Measurements from ENCODE around the gene KDM2A. TPM values are rescaled to one million over a fixed set of nuclear protein-coding genes. Genes with fewer than 3 reads are reported as not detected.

The KDM2A gene
- total RNA-seq, 2 experiments from 2014 or later = 90.3 to 93.1 TPM

DNA sequence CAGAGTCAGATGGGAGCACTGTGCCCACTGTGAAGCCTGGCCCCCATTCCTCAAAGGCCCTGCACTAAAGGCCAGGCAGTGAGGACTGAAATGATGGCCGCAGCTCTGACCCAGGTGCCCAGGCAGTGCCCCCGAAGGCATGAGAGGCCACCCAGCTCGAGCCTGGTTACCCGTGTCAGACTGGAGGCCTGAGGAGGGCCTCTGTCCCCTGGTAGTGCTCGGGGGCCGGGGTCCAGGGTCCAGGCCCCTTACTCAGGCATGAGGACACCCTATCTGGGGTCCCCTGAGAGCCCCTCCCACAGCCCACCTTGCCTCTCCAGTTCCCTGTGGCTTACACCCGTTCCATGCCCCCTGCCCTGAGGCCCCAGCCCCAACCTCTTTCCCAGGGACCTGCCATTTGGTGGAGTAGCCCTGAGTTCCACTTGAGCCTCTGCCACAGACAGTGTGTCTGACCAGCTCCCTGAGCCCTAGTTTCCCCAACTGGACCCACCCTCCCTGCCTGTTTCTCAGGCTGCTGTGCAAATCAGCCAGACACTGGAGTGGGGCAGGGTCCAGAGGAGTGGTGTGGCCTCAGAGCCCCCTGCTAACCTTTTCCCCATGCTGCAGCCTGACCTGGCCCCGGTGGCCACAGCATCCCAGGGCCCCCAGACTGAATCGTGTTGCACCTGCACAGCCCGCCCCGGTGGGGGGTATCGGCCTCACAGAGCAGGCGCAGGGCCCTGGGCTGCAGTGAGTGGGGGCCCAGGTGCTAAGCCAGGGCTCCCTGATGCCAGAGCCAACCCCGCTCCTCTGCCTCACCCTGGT lies 159.3 kb downstream of the KDM2A start:
- POLR2A ChIA-PET = interaction anchor here (0.8 to 5.3 kb wide), 10 partner anchors 10 to 75 kb away, joined by 3 to 94 read pairs (median 6); partner anchors contain the start of genes ANKRD13D, GRK2, POLD4 and SSH3
- Mint-ChIP-seq H3K9me3 (ENCODE audit: insufficient read depth) (no peaks in the 10 kb centered on the region), H3K4me1 (ENCODE audit: low read depth) (peaks cover 75% of the 10 kb centered on the region), H3K27ac (peak overlapping the region; percentile 99), H3K27me3 (ENCODE audit: low read depth) (no peaks in the 10 kb centered on the region), H3K4me3 (peak overlapping the region; percentile 81), H3K36me3 (ENCODE audit: low read depth) (peaks cover 86% of the 10 kb centered on the region)
- CTCF ChIA-PET = interaction anchor here (0.6 to 3.2 kb wide), 14 partner anchors 10 to 104 kb away, joined by 3 to 36 read pairs (median 6); partner anchors contain the start of genes ANKRD13D and POLD4
- DNase-seq (no peak), ATAC-seq (no peak)

DNA sequence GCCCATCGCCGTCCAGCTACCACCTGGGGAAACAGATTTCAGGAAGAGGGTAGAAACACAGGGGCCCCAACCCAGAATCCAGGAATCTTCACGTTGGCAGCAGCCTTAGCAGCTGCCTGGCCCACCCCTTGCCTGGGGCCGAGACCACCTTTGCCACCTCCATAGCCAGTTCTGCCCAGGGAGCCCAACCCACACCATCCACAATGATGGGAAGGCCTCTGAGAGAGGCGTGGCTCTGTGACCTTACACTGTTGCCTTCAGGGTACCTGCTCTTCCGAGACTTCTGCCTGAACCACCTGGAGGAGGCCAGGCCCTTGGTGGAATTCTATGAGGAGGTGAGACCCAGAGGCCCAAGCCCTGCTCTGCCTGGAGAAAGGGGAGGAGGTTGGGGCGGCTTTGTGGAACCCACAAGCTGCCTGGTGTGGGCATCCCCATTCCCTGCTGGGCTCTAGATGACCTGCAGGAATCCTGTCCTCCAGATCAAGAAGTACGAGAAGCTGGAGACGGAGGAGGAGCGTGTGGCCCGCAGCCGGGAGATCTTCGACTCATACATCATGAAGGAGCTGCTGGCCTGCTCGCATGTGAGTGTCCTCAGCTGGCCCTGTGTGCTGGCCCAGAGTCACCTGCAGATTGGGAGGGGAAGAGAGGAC lies 160.0 kb downstream of the KDM2A start:
- Mint-ChIP-seq H3K27ac (peak overlapping the region; percentile 99), H3K9me3 (ENCODE audit: insufficient read depth) (no peaks in the 10 kb centered on the region), H3K27me3 (ENCODE audit: low read depth) (no peaks in the 10 kb centered on the region), H3K36me3 (ENCODE audit: low read depth) (peaks cover 91% of the 10 kb centered on the region), H3K4me1 (ENCODE audit: low read depth) (peaks cover 75% of the 10 kb centered on the region), H3K4me3 (peak overlapping the region; percentile 81)
- no peak for ATAC-seq
- ChIA-PET POLR2A (interaction anchor here (0.6 to 5.3 kb wide), 7 partner anchors 9 to 398 kb away, joined by 3 to 94 read pairs (median 4); partner anchors contain the start of genes ANKRD13D and SSH3), CTCF (interaction anchor here (0.6 to 1.9 kb wide), 5 partner anchors 8 to 39 kb away, joined by 3 to 9 read pairs (median 3); partner anchors contain the start of gene ANKRD13D)
- DNase-seq = no peak

DNA sequence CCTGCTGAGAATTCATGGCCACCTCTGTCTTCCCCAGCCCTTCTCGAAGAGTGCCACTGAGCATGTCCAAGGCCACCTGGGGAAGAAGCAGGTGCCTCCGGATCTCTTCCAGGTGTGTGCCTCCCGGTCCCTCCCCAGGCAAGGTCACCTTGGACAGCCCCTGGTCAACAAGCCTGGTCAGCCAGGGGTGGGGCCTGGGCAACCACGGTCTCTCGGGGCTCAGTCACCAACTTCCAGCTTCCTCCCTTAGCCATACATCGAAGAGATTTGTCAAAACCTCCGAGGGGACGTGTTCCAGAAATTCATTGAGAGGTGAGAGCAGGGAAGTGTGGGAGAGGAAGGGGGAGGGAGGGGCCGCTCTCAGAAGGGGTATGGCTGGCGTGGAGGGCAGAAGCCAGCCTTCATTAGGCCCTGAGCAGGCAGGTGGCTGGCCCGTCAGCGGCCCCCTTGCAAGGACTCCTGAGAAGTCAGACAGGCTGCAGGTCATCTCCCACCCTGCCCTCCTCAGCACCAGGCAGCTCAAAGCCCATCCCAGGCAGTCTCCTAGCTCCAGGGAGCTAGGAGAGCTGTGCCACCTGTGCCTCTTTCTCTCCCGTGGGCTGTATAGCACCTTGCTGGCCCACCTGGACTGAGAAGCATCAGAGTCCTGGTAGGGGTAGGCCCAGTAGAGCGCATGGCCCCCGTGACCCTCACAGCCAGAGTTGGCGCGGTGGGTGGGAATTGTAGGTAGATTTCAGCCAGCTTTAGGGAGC lies 160.7 kb downstream of the KDM2A start:
- Mint-ChIP-seq H3K9me3 (ENCODE audit: insufficient read depth) (no peaks in the 10 kb centered on the region), H3K4me1 (ENCODE audit: low read depth) (peaks cover 74% of the 10 kb centered on the region), H3K4me3 (no peak overlapping the region), H3K36me3 (ENCODE audit: low read depth) (peaks cover 88% of the 10 kb centered on the region), H3K27me3 (ENCODE audit: low read depth) (no peaks in the 10 kb centered on the region), H3K27ac (peak overlapping the region; percentile 99)
- no peak for DNase-seq
- ChIA-PET POLR2A (interaction anchor here (0.6 to 5.3 kb wide), 6 partner anchors 9 to 397 kb away, joined by 3 to 94 read pairs (median 5); partner anchors contain the start of genes ANKRD13D and SSH3), CTCF (interaction anchor here (0.8 to 1.7 kb wide), 4 partner anchors 9 to 16 kb away, joined by 3 to 9 read pairs (median 3); partner anchors contain the start of gene ANKRD13D)
- no peak for ATAC-seq

DNA sequence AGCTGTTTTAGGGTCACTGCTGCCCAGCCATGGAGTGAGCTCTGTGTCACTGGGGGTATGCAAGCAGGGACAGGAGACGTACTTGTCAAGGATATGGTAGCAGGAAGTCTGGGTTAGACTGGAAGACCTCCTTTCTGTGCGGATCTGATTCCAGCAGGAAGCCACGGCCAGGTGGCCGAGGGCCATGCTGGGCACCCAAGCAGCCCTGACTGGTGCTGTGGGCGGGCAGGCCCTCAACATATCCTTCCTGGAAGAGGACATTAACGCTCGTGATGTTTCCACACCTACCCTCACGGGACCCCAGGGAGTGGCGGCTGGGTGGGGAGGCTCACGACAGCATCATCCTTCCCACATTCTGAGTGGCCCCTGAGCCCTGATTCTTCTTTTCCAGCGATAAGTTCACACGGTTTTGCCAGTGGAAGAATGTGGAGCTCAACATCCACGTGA lies 161.3 kb downstream of the KDM2A start:
- Mint-ChIP-seq H3K4me1 (ENCODE audit: low read depth) (peaks cover 75% of the 10 kb centered on the region), H3K27ac (peak overlapping the region; percentile 99), H3K27me3 (ENCODE audit: low read depth) (no peaks in the 10 kb centered on the region), H3K9me3 (ENCODE audit: insufficient read depth) (no peaks in the 10 kb centered on the region), H3K4me3 (no peak overlapping the region), H3K36me3 (ENCODE audit: low read depth) (peaks cover 89% of the 10 kb centered on the region)
- POLR2A ChIA-PET = interaction anchor here (1.7 to 5.3 kb wide), 3 partner anchors 8 to 13 kb away, joined by 6 to 94 read pairs (median 11); partner anchors contain the start of gene ANKRD13D
- no peak for DNase-seq
- CTCF ChIA-PET = interaction anchor here (1.3 to 1.7 kb wide), 2 partner anchors 8 to 17 kb away, joined by 3 to 9 read pairs; partner anchors contain the start of gene ANKRD13D
- ATAC-seq = no peak

DNA sequence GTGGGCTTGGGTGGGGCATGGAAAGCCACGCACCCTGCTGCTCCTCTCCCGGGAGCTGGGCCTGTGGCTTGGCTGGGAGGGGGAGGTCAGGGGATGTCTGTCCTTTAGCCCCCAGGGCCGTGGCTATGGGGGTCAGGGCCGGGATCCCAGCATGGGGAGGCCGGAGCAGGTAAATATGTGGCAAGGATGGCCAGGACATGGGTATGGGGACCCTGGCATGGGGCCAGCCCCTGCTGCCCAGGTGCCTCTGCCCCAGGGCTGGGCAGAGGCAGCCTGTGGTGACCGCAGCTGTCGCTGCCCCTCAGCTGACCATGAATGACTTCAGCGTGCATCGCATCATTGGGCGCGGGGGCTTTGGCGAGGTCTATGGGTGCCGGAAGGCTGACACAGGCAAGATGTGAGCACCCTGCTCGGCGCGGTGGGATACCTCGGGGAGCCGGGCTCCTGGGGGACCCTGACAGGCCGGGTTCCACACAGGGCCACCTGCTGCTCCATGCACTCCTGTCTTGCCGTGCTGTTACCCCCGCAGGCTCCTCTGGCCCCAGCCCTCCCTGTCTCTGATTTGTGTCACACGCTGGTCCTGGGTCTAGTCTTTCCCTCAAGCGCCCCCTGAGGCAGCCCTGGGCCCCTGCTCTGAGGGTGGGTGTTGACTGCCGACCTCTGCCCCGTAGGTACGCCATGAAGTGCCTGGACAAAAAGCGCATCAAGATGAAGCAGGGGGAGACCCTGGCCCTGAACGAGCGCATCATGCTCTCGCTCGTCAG lies 161.9 kb downstream of the KDM2A start:
- ChIA-PET CTCF (interaction anchor here (1.3 kb wide), 1 partner anchor 17 kb away, joined by 3 read pairs; no protein-coding TSS in a partner anchor), POLR2A (interaction anchor here (1.7 to 5.3 kb wide), 3 partner anchors 8 to 13 kb away, joined by 6 to 94 read pairs (median 11); partner anchors contain the start of gene ANKRD13D)
- DNase-seq (no peak), ATAC-seq (no peak)
- Mint-ChIP-seq H3K36me3 (ENCODE audit: low read depth) (peaks cover 89% of the 10 kb centered on the region), H3K27ac (no peak overlapping the region), H3K4me3 (no peak overlapping the region), H3K27me3 (ENCODE audit: low read depth) (no peaks in the 10 kb centered on the region), H3K4me1 (ENCODE audit: low read depth) (peaks cover 75% of the 10 kb centered on the region), H3K9me3 (ENCODE audit: insufficient read depth) (no peaks in the 10 kb centered on the region)

DNA sequence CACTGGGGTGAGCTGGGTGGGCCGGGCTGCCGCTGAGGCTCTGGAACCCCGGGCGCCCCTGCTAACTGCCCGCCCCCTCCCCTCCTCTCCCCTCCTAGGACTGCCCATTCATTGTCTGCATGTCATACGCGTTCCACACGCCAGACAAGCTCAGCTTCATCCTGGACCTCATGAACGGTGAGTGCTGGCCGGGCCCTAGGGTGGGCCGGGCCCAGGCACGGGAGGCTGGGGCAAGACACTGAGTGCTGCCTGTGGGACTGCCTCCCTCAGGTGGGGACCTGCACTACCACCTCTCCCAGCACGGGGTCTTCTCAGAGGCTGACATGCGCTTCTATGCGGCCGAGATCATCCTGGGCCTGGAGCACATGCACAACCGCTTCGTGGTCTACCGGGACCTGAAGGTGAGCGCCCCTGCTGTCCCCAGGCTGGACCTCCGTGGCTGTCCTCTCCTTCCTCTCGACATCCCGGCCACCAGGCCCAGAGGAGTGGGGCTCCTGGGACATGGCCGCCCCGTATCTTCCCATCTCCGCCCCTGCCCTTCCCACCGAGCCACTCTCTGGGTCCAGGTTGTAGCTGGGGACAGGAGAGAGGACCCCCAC lies 162.6 kb downstream of the KDM2A start:
- Mint-ChIP-seq H3K36me3 (ENCODE audit: low read depth) (peaks cover 88% of the 10 kb centered on the region), H3K27ac (peak overlapping the region; percentile 39), H3K9me3 (ENCODE audit: insufficient read depth) (no peaks in the 10 kb centered on the region), H3K4me3 (no peak overlapping the region), H3K4me1 (ENCODE audit: low read depth) (peaks cover 74% of the 10 kb centered on the region), H3K27me3 (ENCODE audit: low read depth) (no peaks in the 10 kb centered on the region)
- ATAC-seq = no peak
- POLR2A ChIA-PET = no interaction called here
- no peak for DNase-seq
- CTCF ChIA-PET = no interaction called here

DNA sequence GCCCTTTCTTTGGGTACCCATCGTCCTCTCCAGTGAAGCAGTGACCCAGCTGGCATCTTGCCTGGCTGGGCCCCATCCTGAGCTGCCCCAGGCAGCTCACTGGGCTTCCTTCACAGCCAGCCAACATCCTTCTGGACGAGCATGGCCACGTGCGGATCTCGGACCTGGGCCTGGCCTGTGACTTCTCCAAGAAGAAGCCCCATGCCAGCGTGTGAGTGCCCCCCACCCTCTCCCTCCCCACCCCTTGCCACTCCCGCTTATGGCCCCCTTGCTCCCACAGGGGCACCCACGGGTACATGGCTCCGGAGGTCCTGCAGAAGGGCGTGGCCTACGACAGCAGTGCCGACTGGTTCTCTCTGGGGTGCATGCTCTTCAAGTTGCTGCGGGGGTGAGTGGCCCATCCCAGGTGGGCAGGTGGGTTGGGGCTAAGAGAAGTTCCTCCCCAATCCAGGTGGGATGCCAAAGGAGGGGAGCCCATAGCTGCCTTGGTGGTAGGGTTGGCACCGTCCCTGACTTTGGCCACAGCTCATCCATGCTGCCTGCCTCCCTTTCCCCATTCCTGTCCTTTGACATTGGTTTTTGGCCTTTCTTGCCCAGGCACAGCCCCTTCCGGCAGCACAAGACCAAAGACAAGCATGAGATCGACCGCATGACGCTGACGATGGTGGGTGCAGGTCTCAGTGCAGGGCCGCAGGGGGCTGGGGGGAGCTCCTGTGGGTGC lies 163.3 kb downstream of the KDM2A start:
- Mint-ChIP-seq H3K36me3 (ENCODE audit: low read depth) (peaks cover 88% of the 10 kb centered on the region), H3K4me3 (no peak overlapping the region), H3K9me3 (ENCODE audit: insufficient read depth) (no peaks in the 10 kb centered on the region), H3K4me1 (ENCODE audit: low read depth) (peaks cover 74% of the 10 kb centered on the region), H3K27ac (peak overlapping the region; percentile 57), H3K27me3 (ENCODE audit: low read depth) (no peaks in the 10 kb centered on the region)
- CTCF ChIA-PET = interaction anchor here (1.6 kb wide), 1 partner anchor 35 kb away, joined by 7 read pairs; no protein-coding TSS in a partner anchor
- ATAC-seq = no peak
- DNase-seq = no peak
- POLR2A ChIA-PET = interaction anchor here (0.6 to 2.4 kb wide), 2 partner anchors 10 to 184 kb away, joined by 5 to 18 read pairs; no protein-coding TSS in a partner anchor

DNA sequence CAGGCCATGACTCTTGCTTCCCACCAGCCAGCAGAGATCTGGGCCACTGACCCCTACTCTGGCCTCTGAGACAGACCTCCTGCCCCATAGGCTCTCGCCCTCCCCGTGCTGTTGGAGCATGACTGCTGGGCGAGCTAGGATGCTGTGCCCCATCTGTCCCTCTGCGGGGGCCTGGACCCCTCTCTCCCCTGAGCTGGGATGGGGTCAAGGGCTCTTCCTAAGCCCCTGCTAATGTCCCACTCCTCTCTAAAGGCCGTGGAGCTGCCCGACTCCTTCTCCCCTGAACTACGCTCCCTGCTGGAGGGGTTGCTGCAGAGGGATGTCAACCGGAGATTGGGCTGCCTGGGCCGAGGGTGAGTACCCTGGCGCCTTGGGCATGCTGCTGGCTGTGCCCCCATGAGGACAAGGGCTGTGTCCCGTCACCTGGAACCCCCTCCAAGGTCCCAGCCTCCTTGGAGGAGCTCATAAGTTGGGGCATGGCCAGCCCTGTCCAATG lies 163.9 kb downstream of the KDM2A start:
- no peaks in the 10 kb centered on the region for H3K9me3 Mint-ChIP-seq (ENCODE audit: insufficient read depth)
- no peaks in the 10 kb centered on the region for H3K27me3 Mint-ChIP-seq (ENCODE audit: low read depth)
- no peak for ATAC-seq
- H3K36me3 Mint-ChIP-seq (ENCODE audit: low read depth) = peaks cover 89% of the 10 kb centered on the region
- H3K4me1 Mint-ChIP-seq (ENCODE audit: low read depth) = peaks cover 74% of the 10 kb centered on the region
- ChIA-PET POLR2A (interaction anchor here (0.6 to 2.4 kb wide), 3 partner anchors 10 to 346 kb away, joined by 3 to 18 read pairs (median 5); no protein-coding TSS in a partner anchor), CTCF (interaction anchor here (0.9 to 1.6 kb wide), 3 partner anchors 15 to 34 kb away, joined by 3 to 7 read pairs (median 3); partner anchors contain the start of gene GRK2)
- H3K27ac Mint-ChIP-seq = peak overlapping the region; percentile 57
- no peak overlapping the region for H3K4me3 Mint-ChIP-seq
- no peak for DNase-seq

DNA sequence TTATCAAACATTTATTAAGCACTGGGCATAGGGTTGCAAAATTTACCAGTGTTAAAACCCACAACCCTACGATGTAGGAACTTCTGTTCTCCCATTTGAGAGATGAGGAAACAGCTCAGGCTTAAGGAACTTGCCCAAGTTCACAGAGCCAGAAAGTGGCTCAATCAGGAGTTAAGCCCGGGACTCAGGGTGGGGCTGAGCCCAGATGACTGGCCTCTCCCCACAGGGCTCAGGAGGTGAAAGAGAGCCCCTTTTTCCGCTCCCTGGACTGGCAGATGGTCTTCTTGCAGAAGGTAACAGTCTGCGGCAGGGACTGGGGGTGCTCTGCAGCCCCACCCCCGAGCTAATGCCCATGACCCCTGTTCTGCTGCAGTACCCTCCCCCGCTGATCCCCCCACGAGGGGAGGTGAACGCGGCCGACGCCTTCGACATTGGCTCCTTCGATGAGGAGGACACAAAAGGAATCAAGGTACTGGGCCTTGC lies 164.5 kb downstream of the KDM2A start:
- H3K9me3 Mint-ChIP-seq (ENCODE audit: insufficient read depth) = no peaks in the 10 kb centered on the region
- no peaks in the 10 kb centered on the region for H3K27me3 Mint-ChIP-seq (ENCODE audit: low read depth)
- CTCF ChIA-PET = interaction anchor here (0.9 to 1.6 kb wide), 3 partner anchors 15 to 34 kb away, joined by 3 to 7 read pairs (median 3); partner anchors contain the start of gene GRK2
- H3K36me3 Mint-ChIP-seq (ENCODE audit: low read depth) = peaks cover 84% of the 10 kb centered on the region
- DNase-seq (no peak), ATAC-seq (no peak)
- no peak overlapping the region for H3K4me3 Mint-ChIP-seq
- peaks cover 71% of the 10 kb centered on the region for H3K4me1 Mint-ChIP-seq (ENCODE audit: low read depth)
- POLR2A ChIA-PET = interaction anchor here (0.6 to 2.4 kb wide), 2 partner anchors 11 to 345 kb away, joined by 3 to 18 read pairs; no protein-coding TSS in a partner anchor
- H3K27ac Mint-ChIP-seq = peak overlapping the region; percentile 57

Data from activated CD8-positive, alpha-beta T cell treated with anti-CD3 and anti-CD28 coated beads, Interleukin-2, amount 10 ng/mL, durations not matched to agents 7 days and 5 days (primary cell).